Measurements from ENCODE around the gene GAPT.

DNA sequence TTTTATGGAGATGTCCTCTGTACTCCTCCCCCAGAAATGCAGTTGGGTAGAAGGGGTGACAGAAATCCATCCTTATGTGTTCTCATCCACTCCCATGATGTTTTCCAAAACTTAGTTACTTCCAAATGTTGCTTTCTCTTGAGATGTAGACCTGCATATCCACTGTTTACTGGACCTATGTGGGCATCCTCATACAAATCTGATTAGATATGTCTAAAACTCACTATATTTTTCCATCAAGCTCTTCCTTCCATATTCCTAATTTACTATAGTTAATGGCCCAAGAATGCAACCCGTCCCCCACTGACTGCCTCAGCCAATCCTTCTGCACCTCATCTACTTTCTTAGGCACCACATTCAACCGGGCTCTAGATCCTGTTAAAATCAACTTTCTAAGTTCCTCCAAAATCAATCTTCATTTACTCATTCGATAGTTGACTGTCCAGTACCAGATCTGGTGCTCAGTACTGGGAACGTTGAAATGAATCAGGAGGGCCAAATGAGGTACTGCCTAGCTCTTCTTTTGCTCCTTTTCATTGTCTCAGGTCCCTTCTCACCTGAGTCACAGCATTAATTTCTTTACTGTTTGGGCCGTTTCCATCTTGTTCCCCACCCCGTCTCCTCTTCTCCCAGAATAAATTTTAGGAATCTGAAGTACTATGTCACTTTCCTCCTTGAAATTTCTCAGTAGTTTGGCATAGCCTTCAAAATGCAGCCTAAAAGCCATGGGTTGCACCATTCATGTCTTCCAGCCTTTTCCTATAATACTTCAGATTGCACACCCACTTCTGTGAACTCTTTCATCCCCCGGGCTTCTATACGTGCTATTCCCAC is 39.3 kb upstream of the GAPT start:
- TF ChIP-seq CSDC2 (CRISPR knock-in tag; IDR thresholded peaks at IDR 0.05): no peak; the same call in 1 of the 2 replicates
- no peak for TF ChIP-seq ZNF70 (CRISPR knock-in tag; IDR thresholded peaks at IDR 0.05)
- peak; percentile 12; the same call in 1 of the 2 replicates for TF ChIP-seq ISL1 (CRISPR knock-in tag; IDR thresholded peaks at IDR 0.05)
- TF ChIP-seq, protein P1, sequence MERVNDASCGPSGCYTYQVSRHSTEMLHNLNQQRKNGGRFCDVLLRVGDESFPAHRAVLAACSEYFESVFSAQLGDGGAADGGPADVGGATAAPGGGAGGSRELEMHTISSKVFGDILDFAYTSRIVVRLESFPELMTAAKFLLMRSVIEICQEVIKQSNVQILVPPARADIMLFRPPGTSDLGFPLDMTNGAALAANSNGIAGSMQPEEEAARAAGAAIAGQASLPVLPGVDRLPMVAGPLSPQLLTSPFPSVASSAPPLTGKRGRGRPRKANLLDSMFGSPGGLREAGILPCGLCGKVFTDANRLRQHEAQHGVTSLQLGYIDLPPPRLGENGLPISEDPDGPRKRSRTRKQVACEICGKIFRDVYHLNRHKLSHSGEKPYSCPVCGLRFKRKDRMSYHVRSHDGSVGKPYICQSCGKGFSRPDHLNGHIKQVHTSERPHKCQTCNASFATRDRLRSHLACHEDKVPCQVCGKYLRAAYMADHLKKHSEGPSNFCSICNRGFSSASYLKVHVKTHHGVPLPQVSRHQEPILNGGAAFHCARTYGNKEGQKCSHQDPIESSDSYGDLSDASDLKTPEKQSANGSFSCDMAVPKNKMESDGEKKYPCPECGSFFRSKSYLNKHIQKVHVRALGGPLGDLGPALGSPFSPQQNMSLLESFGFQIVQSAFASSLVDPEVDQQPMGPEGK (CRISPR knock-in tag; IDR thresholded peaks at IDR 0.05; ENCODE audit: borderline replicate concordance): peak; percentile 77; the same call in 1 of the 2 replicates
